ENCODE data around the gene OR5A1.
"Not testable (repeated sequence)": the region's sequence is repeated elsewhere in the genome, so short reads cannot be mapped to it uniquely, and the experiment has no call there.

Gene OR5A1

GRCh38 chr11:59436169-59436568, at the start of gene OR5A1:
Gene OR5A1 (plus strand): TSS chr11:59436469. CDS start chr11:59443169, 6,700 bp downstream.
- DNase-seq = no peak

GRCh38 chr11:59394186-59394585, 42.1 kb upstream of the OR5A1 start:
- DNase-seq = no peak

- DNase-seq = no peak
These were observed 35.6 kb upstream of the OR5A1 start for GRCh38 chr11:59400461-59401261.

- DNase-seq = no peak
These were observed 35.1 kb upstream of the OR5A1 start for GRCh38 chr11:59401262-59401552.

- DNase-seq = no peak
These were observed 32.7 kb upstream of the OR5A1 start for GRCh38 chr11:59403546-59403945.

- no peak for DNase-seq
These were observed 22.6 kb upstream of the OR5A1 start for GRCh38 chr11:59413646-59414045.

GRCh38 chr11:59415111-59415510, 21.2 kb upstream of the OR5A1 start:
- no peak for DNase-seq

- DNase-seq = no peak
These were observed 19.7 kb upstream of the OR5A1 start for GRCh38 chr11:59416613-59417012.

- no peak for DNase-seq
These were observed 19.2 kb upstream of the OR5A1 start for GRCh38 chr11:59417023-59417422.

- DNase-seq = no peak
These were observed 18.1 kb upstream of the OR5A1 start for GRCh38 chr11:59418156-59418555.

- DNase-seq = no peak
These were observed 12.4 kb upstream of the OR5A1 start for GRCh38 chr11:59423835-59424234.

GRCh38 chr11:59425131-59425530, 11.1 kb upstream of the OR5A1 start:
- no peak for DNase-seq

GRCh38 chr11:59426361-59427067, 9.8 kb upstream of the OR5A1 start, which contains the start of gene OR5A2:
Gene OR5A2 (minus strand): TSS chr11:59426413. CDS start chr11:59422953, 3,460 bp downstream.
- DNase-seq = no peak

GRCh38 chr11:59427068-59427382, 9.2 kb upstream of the OR5A1 start:
- DNase-seq = no peak

GRCh38 chr11:59429924-59430516, 6.2 kb upstream of the OR5A1 start:
- peak; percentile 28 for DNase-seq

GRCh38 chr11:59437770-59438169, 1.5 kb downstream of the OR5A1 start:
- DNase-seq = no peak

GRCh38 chr11:59445624-59446023, 9.4 kb downstream of the OR5A1 start:
- not testable (repeated sequence) for DNase-seq

GRCh38 chr11:59448484-59448883, 12.2 kb downstream of the OR5A1 start:
- DNase-seq = no peak

GRCh38 chr11:59456661-59457060, 20.4 kb downstream of the OR5A1 start, which contains the start of gene OR4D6:
Gene OR4D6 (plus strand): TSS chr11:59456961. CDS start chr11:59456961, 0 bp downstream.
- no peak for DNase-seq

GRCh38 chr11:59459916-59460315, 23.6 kb downstream of the OR5A1 start:
- no peak for DNase-seq

- DNase-seq = no peak
These were observed 26.9 kb downstream of the OR5A1 start for GRCh38 chr11:59463190-59463641.

- DNase-seq = no peak
These were observed 36.7 kb downstream of the OR5A1 start, which contains the start of gene OR4D10 for GRCh38 chr11:59473015-59473414. Gene OR4D10 (plus strand): TSS chr11:59473315. CDS start chr11:59477430, 4,115 bp downstream.

- no peak for DNase-seq
These were observed 38.9 kb downstream of the OR5A1 start for GRCh38 chr11:59475176-59475575.

- DNase-seq = no peak
These were observed 43.6 kb downstream of the OR5A1 start for GRCh38 chr11:59479906-59480305.

All from kidney glomerular epithelial cell (primary cell).